GM23248 (cell line): Measurements from ENCODE around the gene HMGCR. TPM values are rescaled to one million over a fixed set of nuclear protein-coding genes. Genes with fewer than 3 reads are reported as not detected.
A peak's percentile ranks its signal among the peaks of the same experiment; 100 is the strongest.
"Not testable (repeated sequence)": the region's sequence is repeated elsewhere in the genome, so short reads cannot be mapped to it uniquely, and the experiment has no call there.

Source experiments
- DNase-seq: peaks from one replicate; pipeline ENCODE4 v3.0.0-alpha.2; 2015
- H2AFZ ChIP-seq: fragments of 200-600 bp; sonication (generic); 2 replicates; pipeline ENCODE4 v1.6.1; 2016; ENCODE audit warnings: antibody characterized with exemption
- H3F3A ChIP-seq: fragments of 200-600 bp; sonication (generic); 2 replicates; pipeline ENCODE4 v1.6.1; 2016; ENCODE audit warnings: mild to moderate bottlenecking, antibody characterized with exemption, mixed run types; ENCODE audit not compliant: insufficient read depth
- H3K27ac ChIP-seq: fragments of 200-600 bp; sonication (generic); 2 replicates; pipeline ENCODE4 v1.5.1; 2016; ENCODE audit warnings: mild to moderate bottlenecking
- H3K27me3 ChIP-seq: fragments of 200-600 bp; sonication (generic); replicated peaks from 2 replicates; pipeline ENCODE4 v1.6.1; 2016; ENCODE audit warnings: mild to moderate bottlenecking; ENCODE audit not compliant: insufficient read depth
- H3K36me3 ChIP-seq: fragments of 200-600 bp; sonication (generic); 2 replicates; pipeline ENCODE4 v1.6.1; 2016; ENCODE audit warnings: low read depth, mild to moderate bottlenecking
- H3K4me1 ChIP-seq: fragments of 200-600 bp; sonication (generic); 2 replicates; pipeline ENCODE4 v1.6.1; 2016; ENCODE audit warnings: mild to moderate bottlenecking; ENCODE audit not compliant: insufficient read depth
- H3K4me2 ChIP-seq: fragments of 200-600 bp; sonication (generic); one replicate; pipeline ENCODE4 v1.6.1; 2016; ENCODE audit warnings: mild to moderate bottlenecking; ENCODE audit not compliant: unreplicated experiment
- H3K4me3 ChIP-seq: fragments of 200-600 bp; sonication (generic); 2 replicates; pipeline ENCODE4 v1.5.1; 2016; ENCODE audit warnings: mild to moderate bottlenecking
- H3K79me2 ChIP-seq: fragments of 200-600 bp; sonication (generic); 2 replicates; pipeline ENCODE4 v1.6.1; 2016; ENCODE audit warnings: mild to moderate bottlenecking; ENCODE audit not compliant: insufficient read depth
- H3K9ac ChIP-seq: fragments of 200-600 bp; sonication (generic); 2 replicates; pipeline ENCODE4 v1.6.1; 2016; ENCODE audit warnings: mild to moderate bottlenecking
- H3K9me2 ChIP-seq: fragments of 200-600 bp; sonication (generic); 2 replicates; pipeline ENCODE4 v1.6.1; 2016; ENCODE audit warnings: mixed run types, mild to moderate bottlenecking, moderate library complexity; ENCODE audit not compliant: insufficient read depth
- H3K9me3 ChIP-seq: fragments of 200-600 bp; sonication (generic); one replicate; pipeline ENCODE4 v1.6.1; 2017; ENCODE audit warnings: low read depth
- H4K20me1 ChIP-seq: fragments of 200-600 bp; sonication (generic); 2 replicates; pipeline ENCODE4 v1.6.0; 2016; ENCODE audit not compliant: insufficient read depth
- EZH2 ChIP-seq: fragments of 200-600 bp; sonication (generic); IDR thresholded peaks from 2 replicates; pipeline ENCODE4 v1.6.1; 2018; ENCODE audit warnings: antibody characterized with exemption, mild to moderate bottlenecking; ENCODE audit not compliant: insufficient read depth, poor library complexity, severe bottlenecking
- EZH2phosphoT487 ChIP-seq: fragments of 200-600 bp; sonication (generic); IDR thresholded peaks from 2 replicates; pipeline ENCODE4 v1.6.1; 2018; ENCODE audit warnings: antibody characterized with exemption, moderate library complexity, mild to moderate bottlenecking, low read depth; ENCODE audit not compliant: insufficient read depth
- WGBS, 2 experiments: methylation state at CpG; one replicate each; pipeline ENCODE4 v1.1.6; 2015 to 2017; ENCODE audit warnings: low lambda C conversion rate in 2 of 2, low coverage in 1 of 2; ENCODE audit errors: missing lambda C conversion rate in 2 of 2; 5-methylcytosine and 5-hydroxymethylcytosine counted together
- in situ Hi-C: fragments of 300-500 bp; cut with MboI; formaldehyde crosslinking; loops from 2 replicates; pipeline ENCODE4 v1.15.0; 2020
- polyA plus RNA-seq: library from polyadenylated mRNA; unstranded; fragments of >200 nt; fragmentation: Nextera tagmentation; extraction: Ambion mirVana; gene quantifications from 2 replicates; pipeline ENCODE4 v1.2.1, GENCODE V29; 2016
- total RNA-seq: library from RNA; depleted of rRNA; stranded (reverse); fragments of >200 nt; shearing (Covaris generic); gene quantifications from 2 replicates; pipeline ENCODE4 v1.2.3, GENCODE V29; 2014

HMGCR gene
- total and polyA plus RNA-seq, 2 experiments from 2014 or later, result 14.4 to 34.0 TPM

- 85 to 94% methylated on average over 1 of the region's 1 CpG for WGBS, 2 experiments
- H3K27me3 ChIP-seq, result no peaks in the 10 kb centered on the region
These were observed 30.3 kb upstream of the HMGCR start for GRCh38 chr5:75306746-75307145.

GRCh38 chr5:75310212-75310611 lies 26.8 kb upstream of the HMGCR start:
- Histone ChIP-seq H3K9ac (no peak overlapping the region), H3F3A (no peaks in the 10 kb centered on the region), H3K27ac (no peak overlapping the region), H3K27me3 (no peaks in the 10 kb centered on the region), H4K20me1 (no peaks in the 10 kb centered on the region), H3K4me3 (no peak overlapping the region), H3K9me2 (no peaks in the 10 kb centered on the region), H3K4me1 (no peaks in the 10 kb centered on the region), H3K4me2 (no peak overlapping the region), H3K9me3 (no peaks in the 10 kb centered on the region), H3K79me2 (no peaks in the 10 kb centered on the region), H2AFZ (no peak overlapping the region), H3K36me3 (no peaks in the 10 kb centered on the region)
- in situ Hi-C loops, result no loop called here
- no peak for DNase-seq
- WGBS, 2 experiments, result 76 to 84% methylated on average over 3 of the region's 3 CpGs
- TF ChIP-seq EZH2 (no peak), EZH2phosphoT487 (no peak)

More at GRCh38 chr5:75306746-75307145, 30.3 kb upstream of the HMGCR start:
- Histone ChIP-seq H3K9me2 (no peaks in the 10 kb centered on the region), H3K4me3 (no peak overlapping the region), H4K20me1 (no peaks in the 10 kb centered on the region), H3K4me2 (no peak overlapping the region), H2AFZ (no peak overlapping the region), H3K27ac (no peak overlapping the region), H3K79me2 (no peaks in the 10 kb centered on the region), H3F3A (no peaks in the 10 kb centered on the region), H3K9ac (no peak overlapping the region), H3K36me3 (no peaks in the 10 kb centered on the region), H3K9me3 (no peaks in the 10 kb centered on the region), H3K4me1 (no peaks in the 10 kb centered on the region)
- in situ Hi-C loops, result no loop called here
- no peak for TF ChIP-seq EZH2
- TF ChIP-seq EZH2phosphoT487, result no peak
- no peak for DNase-seq

- H4K20me1 ChIP-seq, in situ Hi-C loops, H2AFZ ChIP-seq, DNase-seq, H3K9ac ChIP-seq, H3K4me2 ChIP-seq, H3K27ac ChIP-seq, H3K9me3 ChIP-seq, H3K4me3 ChIP-seq, H3K9me2 ChIP-seq, H3K79me2 ChIP-seq, H3K36me3 ChIP-seq, H3K27me3 ChIP-seq: not testable (repeated sequence)
- 72 to 78% methylated on average over 4 of the region's 4 CpGs for WGBS, 2 experiments
- Histone ChIP-seq H3K4me1 (peaks cover 14% of the 10 kb centered on the region), H3F3A (peaks cover 11% of the 10 kb centered on the region)
These were observed 17.9 kb upstream of the HMGCR start for GRCh38 chr5:75319148-75319547.

GRCh38 chr5:75319638-75320037 lies 17.4 kb upstream of the HMGCR start:
- no peak overlapping the region for H3K4me2 ChIP-seq
- 48 to 64% methylated on average over 1 of the region's 1 CpG for WGBS, 2 experiments
- no peaks in the 10 kb centered on the region for H3K9me3 ChIP-seq
- no peaks in the 10 kb centered on the region for H3K27me3 ChIP-seq
- in situ Hi-C loops, result no loop called here
- no peak for TF ChIP-seq EZH2
- no peak for TF ChIP-seq EZH2phosphoT487
- H3K79me2 ChIP-seq, result no peaks in the 10 kb centered on the region
- no peak overlapping the region for H2AFZ ChIP-seq
- peaks cover 11% of the 10 kb centered on the region for H3F3A ChIP-seq
- H3K4me3 ChIP-seq, result no peak overlapping the region
- no peak for DNase-seq
- H3K36me3 ChIP-seq, result no peaks in the 10 kb centered on the region
- no peaks in the 10 kb centered on the region for H3K9me2 ChIP-seq
- peaks cover 14% of the 10 kb centered on the region for H3K4me1 ChIP-seq
- H4K20me1 ChIP-seq, result no peaks in the 10 kb centered on the region
- H3K9ac ChIP-seq, result no peak overlapping the region
- H3K27ac ChIP-seq, result no peak overlapping the region

- no peaks in the 10 kb centered on the region for H3K9me3 ChIP-seq
- H3K27ac ChIP-seq, result peak overlapping the region; percentile 68
- no peak for TF ChIP-seq EZH2
- no peak for TF ChIP-seq EZH2phosphoT487
- H3K36me3 ChIP-seq, result no peaks in the 10 kb centered on the region
- H3K27me3 ChIP-seq, result no peaks in the 10 kb centered on the region
- H3K4me3 ChIP-seq, result no peak overlapping the region
- no peak overlapping the region for H3K9ac ChIP-seq
- no peak for DNase-seq
- no peaks in the 10 kb centered on the region for H3K9me2 ChIP-seq
- in situ Hi-C loops, result no loop called here
- H2AFZ ChIP-seq, result no peak overlapping the region
- H3K4me2 ChIP-seq, result peak overlapping the region; percentile 53
- 87 to 88% methylated on average over 7 of the region's 7 CpGs for whole genome bisulfite sequencing, 2 experiments
- H3K4me1 ChIP-seq, result peaks cover 14% of the 10 kb centered on the region
- H3K79me2 ChIP-seq, result no peaks in the 10 kb centered on the region
- H3F3A ChIP-seq, result peaks cover 11% of the 10 kb centered on the region
- no peaks in the 10 kb centered on the region for H4K20me1 ChIP-seq
These were observed 16.6 kb upstream of the HMGCR start for GRCh38 chr5:75320371-75320770.
